Measurements from ENCODE around the gene UGT1A5.

The UGT1A5 gene

GRCh38 chr2:233758849-233759248, 46.1 kb downstream of the UGT1A5 start:
- Histone ChIP-seq H3K9ac (ENCODE audit: low read length in 5 of 5) (no peak overlapping the region), H3K36me3 (ENCODE audit: control insufficient read depth in 5 of 5, insufficient read depth in 5 of 5, low read length in 5 of 5) (no peaks in the 10 kb centered on the region), H3K4me3 (ENCODE audit: low read depth in 1 of 5, low read length in 5 of 5) (no peak overlapping the region), H3K27ac (ENCODE audit: low read depth, low read length) (no peak overlapping the region), H3K9me3 (ENCODE audit: control insufficient read depth in 5 of 5, low read length in 5 of 5) (no peaks in the 10 kb centered on the region), H3K4me1 (ENCODE audit: control insufficient read depth in 5 of 5, insufficient read depth in 5 of 5, low read length in 5 of 5) (no peaks in the 10 kb centered on the region), H3K27me3 (ENCODE audit: control insufficient read depth in 5 of 5, insufficient read depth in 4 of 5, low read length in 5 of 5) (no peaks in the 10 kb centered on the region)

GRCh38 chr2:233760043-233760442, 47.3 kb downstream of the UGT1A5 start, which contains the start of gene UGT1A1:
Gene UGT1A1, plus strand, starts transcription at chr2:233760270. Its CDS starts 18 bp downstream, at chr2:233760288.
- Histone ChIP-seq H3K27me3 (ENCODE audit: control insufficient read depth in 5 of 5, insufficient read depth in 4 of 5, low read length in 5 of 5) (peaks cover 0 to 4% (median 0%) of the 10 kb centered on the region in 5 donors), H3K36me3 (ENCODE audit: control insufficient read depth in 5 of 5, insufficient read depth in 5 of 5, low read length in 5 of 5) (no peaks in the 10 kb centered on the region), H3K27ac (ENCODE audit: low read depth, low read length) (no peak within 1 kb of the TSS), H3K9ac (ENCODE audit: low read length in 5 of 5) (no peak within 1 kb of the TSS), H3K4me3 (ENCODE audit: low read depth in 1 of 5, low read length in 5 of 5) (no peak within 1 kb of the TSS), H3K9me3 (ENCODE audit: control insufficient read depth in 5 of 5, low read length in 5 of 5) (no peaks in the 10 kb centered on the region), H3K4me1 (ENCODE audit: control insufficient read depth in 5 of 5, insufficient read depth in 5 of 5, low read length in 5 of 5) (no peaks in the 10 kb centered on the region)

- H3K36me3 ChIP-seq (ENCODE audit: control insufficient read depth in 5 of 5, insufficient read depth in 5 of 5, low read length in 5 of 5): no peaks in the 10 kb centered on the region
- H3K9ac ChIP-seq (ENCODE audit: low read length in 5 of 5): no peak overlapping the region
- H3K4me3 ChIP-seq (ENCODE audit: low read depth in 1 of 5, low read length in 5 of 5): no peak overlapping the region
- no peaks in the 10 kb centered on the region for H3K4me1 ChIP-seq (ENCODE audit: control insufficient read depth in 5 of 5, insufficient read depth in 5 of 5, low read length in 5 of 5)
- H3K27me3 ChIP-seq (ENCODE audit: control insufficient read depth in 5 of 5, insufficient read depth in 4 of 5, low read length in 5 of 5): peaks cover 0 to 4% (median 0%) of the 10 kb centered on the region in 5 donors
- H3K9me3 ChIP-seq (ENCODE audit: control insufficient read depth in 5 of 5, low read length in 5 of 5): no peaks in the 10 kb centered on the region
- no peak overlapping the region for H3K27ac ChIP-seq (ENCODE audit: low read depth, low read length)
Observed at GRCh38 chr2:233761040-233761769, 48.5 kb downstream of the UGT1A5 start.

- Histone ChIP-seq H3K27me3 (ENCODE audit: control insufficient read depth in 5 of 5, insufficient read depth in 4 of 5, low read length in 5 of 5) (peaks cover 0 to 6% (median under 1%) of the 10 kb centered on the region in 5 donors), H3K4me1 (ENCODE audit: control insufficient read depth in 5 of 5, insufficient read depth in 5 of 5, low read length in 5 of 5) (no peaks in the 10 kb centered on the region), H3K9ac (ENCODE audit: low read length in 5 of 5) (no peak overlapping the region), H3K4me3 (ENCODE audit: low read depth in 1 of 5, low read length in 5 of 5) (no peak overlapping the region), H3K27ac (ENCODE audit: low read depth, low read length) (no peak overlapping the region), H3K36me3 (ENCODE audit: control insufficient read depth in 5 of 5, insufficient read depth in 5 of 5, low read length in 5 of 5) (no peaks in the 10 kb centered on the region), H3K9me3 (ENCODE audit: control insufficient read depth in 5 of 5, low read length in 5 of 5) (no peaks in the 10 kb centered on the region)
Observed at GRCh38 chr2:233764264-233764663, 51.6 kb downstream of the UGT1A5 start.

- H3K36me3 ChIP-seq (ENCODE audit: control insufficient read depth in 5 of 5, insufficient read depth in 5 of 5, low read length in 5 of 5): no peaks in the 10 kb centered on the region
- H3K27ac ChIP-seq (ENCODE audit: low read depth, low read length): no peak overlapping the region
- H3K4me3 ChIP-seq (ENCODE audit: low read depth in 1 of 5, low read length in 5 of 5): no peak overlapping the region
- peaks cover 0 to 6% (median 3%) of the 10 kb centered on the region in 5 donors for H3K27me3 ChIP-seq (ENCODE audit: control insufficient read depth in 5 of 5, insufficient read depth in 4 of 5, low read length in 5 of 5)
- H3K9ac ChIP-seq (ENCODE audit: low read length in 5 of 5): no peak overlapping the region
- no peaks in the 10 kb centered on the region for H3K4me1 ChIP-seq (ENCODE audit: control insufficient read depth in 5 of 5, insufficient read depth in 5 of 5, low read length in 5 of 5)
- H3K9me3 ChIP-seq (ENCODE audit: control insufficient read depth in 5 of 5, low read length in 5 of 5): no peaks in the 10 kb centered on the region
Observed at GRCh38 chr2:233764761-233765160, 52.1 kb downstream of the UGT1A5 start.

GRCh38 chr2:233766416-233766815, 53.7 kb downstream of the UGT1A5 start:
- Histone ChIP-seq H3K4me3 (ENCODE audit: low read depth in 1 of 5, low read length in 5 of 5) (no peak overlapping the region), H3K9ac (ENCODE audit: low read length in 5 of 5) (no peak overlapping the region), H3K36me3 (ENCODE audit: control insufficient read depth in 5 of 5, insufficient read depth in 5 of 5, low read length in 5 of 5) (no peaks in the 10 kb centered on the region), H3K27me3 (ENCODE audit: control insufficient read depth in 5 of 5, insufficient read depth in 4 of 5, low read length in 5 of 5) (peaks cover 0 to 8% (median 3%) of the 10 kb centered on the region in 5 donors), H3K9me3 (ENCODE audit: control insufficient read depth in 5 of 5, low read length in 5 of 5) (no peaks in the 10 kb centered on the region), H3K27ac (ENCODE audit: low read depth, low read length) (no peak overlapping the region), H3K4me1 (ENCODE audit: control insufficient read depth in 5 of 5, insufficient read depth in 5 of 5, low read length in 5 of 5) (no peaks in the 10 kb centered on the region)

- H3K4me1 ChIP-seq (ENCODE audit: control insufficient read depth in 5 of 5, insufficient read depth in 5 of 5, low read length in 5 of 5): no peaks in the 10 kb centered on the region
- H3K4me3 ChIP-seq (ENCODE audit: low read depth in 1 of 5, low read length in 5 of 5): no peak overlapping the region
- no peak overlapping the region for H3K27ac ChIP-seq (ENCODE audit: low read depth, low read length)
- no peak overlapping the region for H3K9ac ChIP-seq (ENCODE audit: low read length in 5 of 5)
- H3K9me3 ChIP-seq (ENCODE audit: control insufficient read depth in 5 of 5, low read length in 5 of 5): no peaks in the 10 kb centered on the region
- peaks cover 0 to 8% (median 3%) of the 10 kb centered on the region in 5 donors for H3K27me3 ChIP-seq (ENCODE audit: control insufficient read depth in 5 of 5, insufficient read depth in 4 of 5, low read length in 5 of 5)
- no peaks in the 10 kb centered on the region for H3K36me3 ChIP-seq (ENCODE audit: control insufficient read depth in 5 of 5, insufficient read depth in 5 of 5, low read length in 5 of 5)
Observed at GRCh38 chr2:233768076-233768475, 55.4 kb downstream of the UGT1A5 start.

GRCh38 chr2:233769260-233769659, 56.6 kb downstream of the UGT1A5 start:
- Histone ChIP-seq H3K4me1 (ENCODE audit: control insufficient read depth in 5 of 5, insufficient read depth in 5 of 5, low read length in 5 of 5) (no peaks in the 10 kb centered on the region), H3K36me3 (ENCODE audit: control insufficient read depth in 5 of 5, insufficient read depth in 5 of 5, low read length in 5 of 5) (no peaks in the 10 kb centered on the region), H3K4me3 (ENCODE audit: low read depth in 1 of 5, low read length in 5 of 5) (no peak overlapping the region), H3K27ac (ENCODE audit: low read depth, low read length) (no peak overlapping the region), H3K9me3 (ENCODE audit: control insufficient read depth in 5 of 5, low read length in 5 of 5) (no peaks in the 10 kb centered on the region), H3K9ac (ENCODE audit: low read length in 5 of 5) (no peak overlapping the region), H3K27me3 (ENCODE audit: control insufficient read depth in 5 of 5, insufficient read depth in 4 of 5, low read length in 5 of 5) (peaks cover 0 to 8% (median 3%) of the 10 kb centered on the region in 5 donors)

- H3K36me3 ChIP-seq (ENCODE audit: control insufficient read depth in 5 of 5, insufficient read depth in 5 of 5, low read length in 5 of 5): no peaks in the 10 kb centered on the region
- peaks cover 0 to 4% (median 3%) of the 10 kb centered on the region in 5 donors for H3K27me3 ChIP-seq (ENCODE audit: control insufficient read depth in 5 of 5, insufficient read depth in 4 of 5, low read length in 5 of 5)
- no peak overlapping the region for H3K9ac ChIP-seq (ENCODE audit: low read length in 5 of 5)
- H3K4me3 ChIP-seq (ENCODE audit: low read depth in 1 of 5, low read length in 5 of 5): no peak overlapping the region
- H3K9me3 ChIP-seq (ENCODE audit: control insufficient read depth in 5 of 5, low read length in 5 of 5): peaks cover 3 to 9% (median 5%) of the 10 kb centered on the region in 5 donors
- H3K27ac ChIP-seq (ENCODE audit: low read depth, low read length): no peak overlapping the region
- no peaks in the 10 kb centered on the region for H3K4me1 ChIP-seq (ENCODE audit: control insufficient read depth in 5 of 5, insufficient read depth in 5 of 5, low read length in 5 of 5)
Observed at GRCh38 chr2:233772153-233772552, 59.4 kb downstream of the UGT1A5 start.

GRCh38 chr2:233772583-233772982, 59.9 kb downstream of the UGT1A5 start:
- no peaks in the 10 kb centered on the region for H3K36me3 ChIP-seq (ENCODE audit: control insufficient read depth in 5 of 5, insufficient read depth in 5 of 5, low read length in 5 of 5)
- no peaks in the 10 kb centered on the region for H3K4me1 ChIP-seq (ENCODE audit: control insufficient read depth in 5 of 5, insufficient read depth in 5 of 5, low read length in 5 of 5)
- peaks cover 5 to 10% (median 8%) of the 10 kb centered on the region in 5 donors for H3K9me3 ChIP-seq (ENCODE audit: control insufficient read depth in 5 of 5, low read length in 5 of 5)
- no peak overlapping the region for H3K27ac ChIP-seq (ENCODE audit: low read depth, low read length)
- peaks cover 0 to 4% (median 3%) of the 10 kb centered on the region in 5 donors for H3K27me3 ChIP-seq (ENCODE audit: control insufficient read depth in 5 of 5, insufficient read depth in 4 of 5, low read length in 5 of 5)
- no peak overlapping the region for H3K4me3 ChIP-seq (ENCODE audit: low read depth in 1 of 5, low read length in 5 of 5)
- H3K9ac ChIP-seq (ENCODE audit: low read length in 5 of 5): no peak overlapping the region
